A673 (cell line): ENCODE data around the gene IQCN. TPM values are rescaled to one million over a fixed set of nuclear protein-coding genes. Genes with fewer than 3 reads are reported as not detected.

Source experiments
- BruUV-seq: library from RNA; stranded (reverse); fragments of 400-500 nt; replicated peaks from 2 replicates; lab custom pipeline; 2021; lab: Mats Ljungman, UMichigan
- CTCF ChIA-PET: fragments of 300-600 bp; sonication (Branson Sonifier 250); formaldehyde crosslinking; loops from one replicate; lab custom pipeline; 2022; ENCODE audit warnings: antibody characterized with exemption; lab: Charles Lee
- POLR2A ChIA-PET: fragments of 300-600 bp; sonication (Branson Sonifier 250); formaldehyde crosslinking; loops from one replicate; lab custom pipeline; 2022; ENCODE audit warnings: antibody characterized with exemption; ENCODE audit not compliant: low non-redundant PET; lab: Charles Lee
- DNase-seq: peaks from one replicate; pipeline ENCODE4 v3.0.0-alpha.2; 2015; ENCODE audit warnings: low spot score
- H3K27ac ChIP-seq: fragments of 200-600 bp; sonication (generic); 2 replicates; pipeline ENCODE4 v1.5.1; 2016; ENCODE audit warnings: mixed run types, low read depth, mild to moderate bottlenecking, mixed read lengths, antibody characterized with exemption, low read length; ENCODE audit not compliant: poor library complexity, severe bottlenecking
- H3K27me3 ChIP-seq: fragments of 200-600 bp; sonication (generic); replicated peaks from 2 replicates; pipeline ENCODE4 v1.6.1; 2017; ENCODE audit warnings: mixed run types, low read depth, mild to moderate bottlenecking, mixed read lengths, antibody characterized with exemption, low read length; ENCODE audit not compliant: insufficient read depth, poor library complexity
- H3K36me3 ChIP-seq: fragments of 200-600 bp; sonication (generic); 2 replicates; pipeline ENCODE4 v1.6.1; 2016; ENCODE audit warnings: mixed run types, mild to moderate bottlenecking, mixed read lengths, antibody characterized with exemption, low read length; ENCODE audit not compliant: insufficient read depth, poor library complexity, severe bottlenecking
- H3K4me1 ChIP-seq: fragments of 200-600 bp; sonication (generic); 2 replicates; pipeline ENCODE4 v1.6.1; 2017; ENCODE audit warnings: mixed run types, mild to moderate bottlenecking, mixed read lengths, antibody characterized with exemption, low read length; ENCODE audit not compliant: insufficient read depth, poor library complexity, severe bottlenecking
- H3K4me3 ChIP-seq: fragments of 200-600 bp; sonication (generic); 2 replicates; pipeline ENCODE4 v1.5.1; 2016; ENCODE audit warnings: low read depth, mixed run types, mild to moderate bottlenecking, mixed read lengths, low read length; ENCODE audit not compliant: poor library complexity, severe bottlenecking
- H3K9me3 ChIP-seq: fragments of 200-600 bp; sonication (generic); 2 replicates; pipeline ENCODE4 v1.6.1; 2016; ENCODE audit warnings: mixed run types, low read depth, mild to moderate bottlenecking, mixed read lengths, antibody characterized with exemption, low read length; ENCODE audit not compliant: poor library complexity, severe bottlenecking
- EZH2 ChIP-seq: fragments of 200-600 bp; sonication (generic); IDR thresholded peaks from 2 replicates; pipeline ENCODE4 v1.6.1; 2017; ENCODE audit warnings: borderline replicate concordance, low read depth, mild to moderate bottlenecking, mixed read lengths, antibody characterized with exemption, low read length; ENCODE audit not compliant: poor library complexity, severe bottlenecking
- intact Hi-C: fragments of 100-400 bp; cut with micrococcal nuclease; formaldehyde crosslinking; loops from one replicate; pipeline ENCODE4 v1.10.0; 2022; ENCODE audit not compliant: unreplicated experiment
- total RNA-seq: library from RNA; stranded (reverse); gene quantifications from 2 replicates; pipeline ENCODE4 v1.2.3, GENCODE V29; 2021
- TF ChIP-seq, protein P1 (sequence below): fragments of 300-800, 200-600 bp; sonication (generic); conservative IDR thresholded peaks from 2 replicates; pipeline ENCODE4 v1.5.1; 2017; ENCODE audit warnings: low read depth, mild to moderate bottlenecking, antibody characterized with exemption, low read length, moderate library complexity, mixed read lengths

The IQCN gene
- total RNA-seq, 1 experiment from 2014 or later: 10.2 TPM

DNA sequence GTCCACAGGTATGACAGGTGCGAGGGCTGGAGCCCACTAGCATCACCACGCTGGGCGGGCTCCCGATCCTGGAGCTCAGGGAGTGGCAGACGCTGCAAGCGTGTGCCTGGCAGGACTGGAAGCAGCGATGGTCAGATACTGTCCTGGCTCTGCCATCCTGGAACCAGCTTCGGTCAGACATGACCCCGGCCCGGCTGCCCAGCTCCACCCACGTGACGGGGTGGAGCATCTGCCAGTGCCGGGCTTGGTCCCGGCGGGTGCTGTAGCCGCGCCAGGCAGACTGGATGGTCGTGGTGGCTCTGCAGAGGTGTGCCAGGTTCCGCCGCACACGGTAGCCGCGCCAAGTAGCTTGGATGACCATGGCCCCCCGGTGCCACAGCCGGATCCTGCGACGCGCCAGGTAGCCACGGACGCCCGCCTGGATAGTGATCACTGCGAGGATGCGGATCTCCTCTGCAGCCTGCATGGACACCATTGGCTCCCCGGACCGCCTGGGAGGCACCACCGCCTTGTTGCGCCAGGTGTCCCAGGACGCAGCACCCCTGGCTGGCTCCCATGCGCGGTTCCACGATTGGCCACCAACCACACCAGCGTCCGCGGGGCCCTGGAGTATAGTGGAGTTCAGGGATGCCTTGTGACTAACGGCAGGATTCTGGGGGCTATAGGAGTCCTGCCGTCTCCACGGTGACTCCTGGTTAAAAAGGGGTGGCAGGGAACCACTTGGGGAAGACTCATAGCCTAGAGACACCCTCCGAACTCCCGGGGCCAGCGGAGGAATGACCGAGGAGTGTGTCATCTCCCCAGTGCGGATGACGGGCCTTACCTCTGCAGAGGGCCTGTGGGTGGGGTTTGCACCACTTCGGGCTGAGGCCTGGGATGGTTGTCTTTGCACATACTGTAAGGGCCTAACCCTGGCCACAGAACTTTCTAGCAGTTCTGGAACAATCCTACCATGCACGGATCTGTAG, 16.5 kb downstream of the IQCN start:
- ChIA-PET CTCF (no interaction called here), POLR2A (interaction anchor here (0.6 kb wide), 1 partner anchor 22 kb away, joined by 7 read pairs; no protein-coding TSS in a partner anchor)

DNA sequence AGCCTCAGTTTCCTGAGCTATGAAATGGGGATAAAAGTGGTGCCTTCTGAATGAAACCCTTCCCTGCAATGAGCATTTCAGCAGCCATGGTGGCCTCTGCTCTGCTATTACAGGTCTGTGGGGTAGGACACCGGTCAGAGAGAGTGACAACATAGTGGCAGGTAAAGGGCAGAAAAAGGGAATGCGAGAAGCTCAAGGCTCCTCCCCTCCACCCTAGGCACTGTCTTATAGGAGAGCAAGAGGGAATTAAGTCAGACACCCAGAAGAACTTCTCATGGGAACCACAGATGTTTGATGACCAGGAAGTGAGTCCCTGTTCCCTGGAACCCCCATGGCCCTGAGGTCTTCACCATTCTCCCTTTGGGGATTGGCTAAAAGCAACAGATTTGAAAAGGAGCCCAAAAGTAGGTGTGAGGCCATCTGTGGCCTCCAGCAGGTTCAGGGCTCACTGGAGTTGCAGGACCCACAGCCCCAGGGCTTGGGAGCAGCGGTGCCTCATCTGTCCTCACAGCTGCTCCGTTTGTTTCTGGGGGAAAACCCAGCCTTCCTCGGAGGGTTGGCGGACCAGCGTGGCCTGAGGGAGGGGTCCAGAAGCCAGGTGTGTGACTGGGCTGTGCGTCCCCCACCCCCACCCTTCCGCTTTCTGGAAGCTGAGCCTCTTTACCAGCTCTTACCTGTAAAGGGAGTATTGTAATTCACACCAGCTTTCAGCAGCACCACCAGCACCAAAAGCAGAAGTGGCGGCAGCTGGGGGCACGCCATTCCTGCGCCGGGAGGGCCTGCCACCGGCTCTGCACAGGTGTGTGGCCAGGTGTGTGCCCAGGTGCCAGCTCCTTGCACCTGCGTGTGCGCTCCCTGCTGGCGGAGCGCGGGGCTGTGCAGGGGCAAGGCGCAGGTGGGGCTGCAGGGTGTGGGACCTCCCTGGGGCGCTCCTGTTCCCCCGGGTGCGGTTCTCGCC, 19.4 kb downstream of the IQCN start:
- Histone ChIP-seq H3K4me1 (no peaks in the 10 kb centered on the region), H3K36me3 (no peaks in the 10 kb centered on the region), H3K9me3 (no peaks in the 10 kb centered on the region), H3K4me3 (no peak overlapping the region), H3K27me3 (peaks cover 6% of the 10 kb centered on the region), H3K27ac (no peak overlapping the region)
- ChIA-PET CTCF (interaction anchor here (1.3 to 1.8 kb wide), 2 partner anchors 133 to 142 kb away, joined by 4 to 8 read pairs; no protein-coding TSS in a partner anchor), POLR2A (no interaction called here)
- no peak for DNase-seq
- no TSS peak for BruUV-seq
- intact Hi-C loops: loop anchor here (5.0 kb wide), 1 partner anchor 248 kb away; the partner anchor contains the start of gene ARRDC2
- no peak for TF ChIP-seq EZH2
- TF ChIP-seq, protein P1, sequence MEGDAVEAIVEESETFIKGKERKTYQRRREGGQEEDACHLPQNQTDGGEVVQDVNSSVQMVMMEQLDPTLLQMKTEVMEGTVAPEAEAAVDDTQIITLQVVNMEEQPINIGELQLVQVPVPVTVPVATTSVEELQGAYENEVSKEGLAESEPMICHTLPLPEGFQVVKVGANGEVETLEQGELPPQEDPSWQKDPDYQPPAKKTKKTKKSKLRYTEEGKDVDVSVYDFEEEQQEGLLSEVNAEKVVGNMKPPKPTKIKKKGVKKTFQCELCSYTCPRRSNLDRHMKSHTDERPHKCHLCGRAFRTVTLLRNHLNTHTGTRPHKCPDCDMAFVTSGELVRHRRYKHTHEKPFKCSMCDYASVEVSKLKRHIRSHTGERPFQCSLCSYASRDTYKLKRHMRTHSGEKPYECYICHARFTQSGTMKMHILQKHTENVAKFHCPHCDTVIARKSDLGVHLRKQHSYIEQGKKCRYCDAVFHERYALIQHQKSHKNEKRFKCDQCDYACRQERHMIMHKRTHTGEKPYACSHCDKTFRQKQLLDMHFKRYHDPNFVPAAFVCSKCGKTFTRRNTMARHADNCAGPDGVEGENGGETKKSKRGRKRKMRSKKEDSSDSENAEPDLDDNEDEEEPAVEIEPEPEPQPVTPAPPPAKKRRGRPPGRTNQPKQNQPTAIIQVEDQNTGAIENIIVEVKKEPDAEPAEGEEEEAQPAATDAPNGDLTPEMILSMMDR: no peak

More for the DNA sequence above, 16.5 kb downstream of the IQCN start:
- BruUV-seq: no TSS peak
- Histone ChIP-seq H3K9me3 (no peaks in the 10 kb centered on the region), H3K36me3 (no peaks in the 10 kb centered on the region), H3K4me3 (no peak overlapping the region), H3K4me1 (no peaks in the 10 kb centered on the region), H3K27me3 (peaks cover 6% of the 10 kb centered on the region), H3K27ac (no peak overlapping the region)
- DNase-seq: no peak
- intact Hi-C loops: no loop called here
- TF ChIP-seq, protein P1: no peak
- TF ChIP-seq EZH2: no peak

DNA sequence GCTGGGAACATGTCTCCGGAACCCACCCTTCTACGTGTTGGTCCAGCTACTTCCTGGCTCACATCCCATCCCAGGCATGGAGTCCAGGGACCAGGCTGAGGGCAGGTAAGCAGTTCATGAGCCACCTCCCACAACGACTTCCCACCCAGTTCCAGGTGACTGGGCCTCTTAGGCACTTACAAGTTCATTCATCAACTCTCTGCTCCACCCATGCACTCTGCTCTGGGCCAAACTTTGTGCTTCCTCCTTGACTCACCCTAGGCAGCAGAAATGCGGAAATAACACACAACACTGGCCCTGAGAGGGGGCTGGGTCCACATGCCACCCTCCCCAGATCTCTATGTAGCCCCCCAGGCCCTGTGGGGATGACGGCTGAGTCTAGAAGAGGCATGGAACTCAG, 20.5 kb downstream of the IQCN start:
- TF ChIP-seq, protein P1: no peak
- TF ChIP-seq EZH2: no peak
- Histone ChIP-seq H3K4me3 (no peak overlapping the region), H3K27me3 (peaks cover 6% of the 10 kb centered on the region), H3K27ac (no peak overlapping the region), H3K4me1 (no peaks in the 10 kb centered on the region), H3K36me3 (no peaks in the 10 kb centered on the region), H3K9me3 (no peaks in the 10 kb centered on the region)
- intact Hi-C loops: loop anchor here (2.0 to 5.0 kb wide), 2 partner anchors 45 to 246 kb away; partner anchors contain the start of gene ARRDC2
- POLR2A ChIA-PET: no interaction called here
- CTCF ChIA-PET: interaction anchor here (0.5 to 1.8 kb wide), 6 partner anchors 26 to 597 kb away, joined by 3 to 12 read pairs (median 4); no protein-coding TSS in a partner anchor
- no TSS peak for BruUV-seq
- DNase-seq: no peak
